GM19372 (cell line): ENCODE results near the gene RREB1.

Experiments used
- ATAC-seq: cut with Tn5 transposase; IDR thresholded peaks from one replicate; pipeline ENCODE4 v1.9.1; 2021; ENCODE audit warnings: mild to moderate bottlenecking, low read depth, moderate library complexity; ENCODE audit not compliant: unreplicated experiment

RREB1 gene

DNA sequence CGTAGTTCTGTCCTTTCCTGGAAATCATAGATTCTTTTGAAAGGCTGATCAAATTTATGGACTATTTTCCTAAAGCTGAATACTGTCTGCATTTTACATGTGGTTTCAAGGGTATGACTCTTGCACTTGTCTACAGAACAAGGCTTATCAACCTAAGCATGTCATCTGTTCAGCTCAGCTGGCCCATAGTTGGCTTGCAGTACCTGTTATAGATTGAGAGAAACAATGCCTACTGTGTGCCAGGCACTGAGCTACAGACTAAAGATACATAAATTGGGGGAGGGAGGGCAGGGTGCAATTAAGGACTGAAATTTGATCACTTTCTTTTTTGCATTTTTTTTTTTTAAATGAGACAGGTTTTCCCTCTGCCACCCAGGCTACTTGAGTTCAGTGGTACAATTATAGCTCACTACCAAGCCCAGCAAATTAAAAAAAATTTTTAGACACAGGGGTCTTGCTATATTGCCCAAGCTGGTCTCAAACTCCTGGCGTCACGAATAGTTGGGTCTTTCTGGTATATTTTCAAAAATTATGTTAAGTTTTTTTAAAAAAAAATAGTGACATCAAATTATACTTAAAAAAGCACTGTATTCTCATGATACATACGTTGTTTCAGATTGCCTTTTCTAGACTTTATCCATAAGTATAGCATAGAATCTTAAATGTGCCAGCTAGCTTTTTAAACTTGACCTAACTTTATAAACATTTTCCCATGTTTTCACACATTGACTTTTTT, 52.2 kb downstream of the RREB1 start:
- ATAC-seq: no peak

DNA sequence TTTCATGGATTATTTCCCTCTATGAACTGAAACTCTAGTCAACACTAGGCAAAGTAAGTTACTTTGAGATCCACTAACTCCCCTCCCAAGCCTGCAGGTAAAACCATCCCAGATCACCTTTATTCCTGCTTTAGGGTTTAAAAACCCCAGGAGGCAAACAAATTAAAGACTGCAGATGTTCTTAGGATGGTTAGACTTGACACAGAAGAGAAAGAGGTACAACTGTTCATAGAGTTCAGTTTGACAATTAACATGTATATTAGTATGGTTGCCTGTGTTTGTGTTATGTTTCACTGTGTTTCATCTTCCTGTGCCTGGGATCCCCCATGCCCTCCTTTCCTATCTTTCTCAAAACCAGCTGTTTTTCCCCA, 53.5 kb downstream of the RREB1 start:
- ATAC-seq: no peak

DNA sequence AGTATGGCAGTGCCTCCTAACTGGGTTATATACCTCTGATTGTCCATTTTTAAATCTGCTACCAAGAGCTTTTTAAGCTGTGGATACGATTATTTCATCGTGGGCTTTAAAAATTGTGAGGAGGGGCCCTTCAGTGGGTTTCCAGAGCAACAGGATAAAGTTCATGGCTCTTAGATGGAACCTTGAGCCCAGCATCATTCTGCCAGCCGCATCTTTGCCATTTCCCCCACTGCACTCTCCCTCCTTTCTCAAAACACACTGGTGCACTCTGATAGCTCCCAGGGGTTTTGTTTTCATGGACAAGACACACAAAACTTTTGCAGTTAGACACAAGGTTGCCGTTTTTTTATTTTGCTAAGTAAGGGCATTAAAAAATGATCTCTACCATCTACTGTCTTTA, 54.1 kb downstream of the RREB1 start:
- no peak for ATAC-seq

DNA sequence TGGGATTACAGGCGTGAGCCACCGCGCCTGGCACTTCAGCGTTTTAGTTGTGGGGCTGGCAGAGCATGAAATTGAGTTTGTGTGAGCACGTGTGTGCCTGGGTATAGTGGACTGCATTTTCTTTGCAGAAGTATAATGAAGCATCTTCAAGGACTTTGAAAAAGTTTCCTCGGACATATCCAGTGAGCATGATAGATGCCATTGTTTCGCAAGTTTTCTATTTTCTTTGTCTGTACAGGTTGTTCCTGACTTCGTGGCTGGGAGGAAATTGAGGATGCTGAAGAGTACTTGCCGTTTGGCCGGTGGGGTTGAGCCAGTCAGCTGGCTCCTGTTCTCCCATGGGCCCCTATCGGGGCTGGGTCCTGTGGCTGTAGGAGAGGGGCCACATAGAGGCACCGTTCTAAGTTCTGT, 55.9 kb downstream of the RREB1 start:
- ATAC-seq: no peak

DNA sequence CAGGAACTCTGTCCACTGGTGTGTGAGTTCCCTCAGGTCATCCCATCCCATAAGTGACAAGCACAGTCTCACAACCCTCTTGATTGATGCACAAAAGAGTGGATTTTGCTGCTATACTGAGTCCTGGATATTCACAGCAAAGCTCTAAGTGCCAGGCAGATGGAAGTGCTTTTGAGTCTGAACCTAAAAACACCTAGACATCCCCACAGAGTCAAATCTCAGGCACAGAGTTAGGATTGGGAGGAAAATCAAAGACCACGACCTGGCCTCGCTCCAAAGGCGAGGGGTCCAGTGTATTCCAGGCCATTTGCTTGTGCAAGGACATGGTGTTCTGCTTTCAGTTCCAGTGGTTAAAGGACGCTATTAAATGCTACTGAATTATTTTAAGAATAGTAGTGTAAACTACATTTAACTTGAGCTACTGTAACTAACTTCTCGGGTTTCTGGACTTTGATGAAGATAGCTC, 56.8 kb downstream of the RREB1 start:
- ATAC-seq: no peak

DNA sequence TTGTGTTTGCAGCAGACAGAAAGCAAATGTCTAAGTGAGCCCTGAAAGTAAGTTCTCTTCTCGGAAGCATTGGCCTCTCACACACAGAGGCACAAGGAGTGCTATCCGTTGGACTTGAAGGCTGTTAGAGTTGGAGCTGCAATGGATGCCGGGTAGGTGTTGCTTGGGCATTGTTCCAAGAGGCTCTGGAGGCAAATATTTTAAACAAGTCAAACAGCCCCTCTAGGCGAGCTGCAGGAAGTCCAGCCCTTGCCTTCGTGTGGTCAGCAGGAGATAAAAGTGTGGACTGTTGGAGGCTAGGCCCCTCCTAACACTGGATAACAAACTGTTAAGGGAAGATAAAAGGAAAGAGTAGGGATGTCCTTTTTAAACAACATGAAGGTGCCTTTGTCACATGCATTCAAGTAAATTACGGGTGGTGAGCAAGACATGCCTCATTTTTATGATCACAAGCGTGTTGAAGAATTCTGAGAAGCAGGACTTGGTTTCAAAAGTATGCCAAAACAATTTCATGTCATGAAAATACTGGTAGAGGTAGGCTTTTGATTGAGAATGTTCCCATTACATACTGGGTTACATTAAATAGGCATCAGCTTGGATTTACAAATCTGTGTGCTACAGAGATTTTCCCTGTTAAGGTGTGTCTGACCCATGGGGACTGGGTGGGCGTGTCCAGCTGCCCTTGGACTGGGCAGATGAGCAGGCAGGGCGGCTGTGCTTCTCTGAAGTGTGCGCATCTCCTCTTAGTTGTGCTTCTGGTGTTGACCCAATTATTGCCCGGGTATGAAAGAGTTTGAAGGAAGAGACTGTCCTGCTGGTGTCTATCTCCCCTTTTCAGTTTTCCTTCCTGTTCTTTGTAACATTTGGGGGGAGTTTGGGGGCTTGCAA, 57.5 kb downstream of the RREB1 start:
- ATAC-seq: no peak

DNA sequence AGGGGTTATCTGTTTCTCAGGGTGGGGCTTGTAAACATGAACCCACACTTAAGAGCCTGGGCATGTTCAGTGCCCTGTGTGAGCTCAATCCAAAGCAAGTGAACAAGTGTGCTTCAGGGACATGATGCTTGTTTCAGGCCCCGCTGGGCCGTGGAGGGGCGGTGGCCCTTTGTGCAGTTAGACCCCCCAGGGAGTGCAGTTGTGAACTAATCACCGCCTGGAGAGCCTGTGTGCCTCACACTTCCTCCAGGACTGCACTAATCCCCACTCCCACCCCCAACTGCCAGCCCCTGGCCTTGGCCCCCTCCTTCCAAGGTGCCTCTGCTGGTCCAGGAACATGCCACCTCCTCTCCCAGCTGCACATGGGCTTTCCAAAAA, 58.1 kb downstream of the RREB1 start:
- no peak for ATAC-seq

DNA sequence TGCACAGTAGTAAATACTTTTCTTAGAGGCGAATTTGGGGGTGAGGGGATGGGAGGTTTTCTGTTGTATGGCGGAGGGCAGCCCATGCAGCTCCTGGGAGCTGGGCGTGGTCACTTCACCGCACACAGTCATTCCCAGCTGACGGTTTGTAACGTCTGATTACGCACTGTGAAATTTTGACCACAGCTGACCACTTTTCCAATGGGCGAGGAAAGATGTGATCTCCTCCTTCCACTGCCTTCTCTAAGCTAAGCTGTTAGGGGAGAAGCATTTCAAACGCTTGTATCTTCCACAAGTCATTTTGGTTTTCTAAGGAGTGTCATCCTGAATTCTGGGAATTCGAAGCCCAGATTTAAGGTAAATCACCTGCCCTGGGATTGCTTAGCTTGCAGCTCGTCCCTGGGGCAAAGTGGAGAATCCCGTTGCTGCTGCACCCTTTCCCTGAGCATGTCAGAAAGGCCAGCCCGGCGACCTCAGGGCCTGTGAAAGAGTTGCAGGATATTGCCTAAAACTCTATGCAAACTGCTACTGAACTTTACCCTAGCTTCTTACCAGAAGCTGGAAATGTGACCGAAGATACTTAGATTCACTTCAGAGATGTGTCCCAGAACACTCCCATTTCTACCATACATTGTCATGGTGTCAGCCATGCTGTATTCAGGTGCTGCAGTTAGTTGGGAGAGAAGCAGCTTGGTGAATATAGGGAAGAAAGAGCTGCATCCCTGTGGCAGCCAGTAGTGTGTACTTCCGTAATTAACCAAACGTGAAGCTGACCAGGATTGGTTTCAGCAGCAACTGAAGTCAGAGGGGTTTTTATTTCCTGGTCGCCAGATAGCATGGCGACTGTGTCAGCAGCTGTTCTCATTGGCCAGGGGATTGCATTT, 58.9 kb downstream of the RREB1 start:
- ATAC-seq: no peak

DNA sequence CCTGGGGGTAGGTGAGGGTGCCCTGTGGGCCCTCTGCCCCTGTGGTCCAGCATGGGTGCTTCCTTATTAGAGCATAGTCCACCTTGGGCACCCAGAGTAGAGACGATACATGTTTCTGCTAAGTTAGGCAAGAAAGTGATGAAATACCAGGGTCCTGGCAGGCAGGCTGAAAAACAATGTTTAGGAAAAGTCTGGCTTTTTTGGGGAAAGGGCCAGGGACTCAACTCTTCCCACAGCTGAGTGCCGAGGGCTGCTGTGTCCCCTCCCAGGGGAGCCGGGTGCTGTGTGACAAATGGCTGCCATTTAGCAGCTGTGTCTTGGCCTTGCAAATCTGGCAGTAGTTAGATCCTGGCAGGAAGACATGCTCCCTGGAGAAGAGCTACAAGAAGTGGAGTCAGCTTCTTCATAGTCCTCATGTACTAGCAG, 61.5 kb downstream of the RREB1 start:
- ATAC-seq: no peak

DNA sequence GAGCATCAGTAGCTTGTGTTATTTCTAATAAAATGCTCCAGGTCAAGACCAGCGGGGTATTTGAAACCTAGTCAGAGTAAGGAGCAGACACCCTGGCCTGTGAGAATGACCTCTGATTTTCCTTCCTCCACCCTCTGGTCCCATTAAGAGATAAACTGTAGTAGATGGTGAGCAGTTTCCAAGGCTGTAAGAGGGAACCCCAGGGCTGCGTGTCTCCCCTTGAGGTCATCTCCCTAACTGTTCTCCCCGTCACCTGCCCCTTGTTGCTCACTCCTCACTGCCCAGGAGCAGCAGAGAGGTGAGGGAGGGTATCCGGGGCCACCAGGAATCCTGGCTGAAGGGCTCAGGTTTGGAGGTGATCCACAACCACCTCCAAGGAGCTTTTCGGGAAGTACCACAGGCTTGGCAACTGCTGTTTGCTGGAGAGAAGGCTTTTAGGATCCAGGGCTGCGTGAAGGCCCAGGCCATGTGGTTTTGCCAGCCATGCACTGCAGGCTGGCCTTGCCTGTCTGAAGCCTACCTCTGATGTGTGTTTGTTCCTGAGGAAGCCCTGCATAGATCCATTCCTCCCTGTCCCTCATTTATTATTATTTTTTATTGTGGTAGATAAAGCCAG, 62.5 kb downstream of the RREB1 start:
- no peak for ATAC-seq

DNA sequence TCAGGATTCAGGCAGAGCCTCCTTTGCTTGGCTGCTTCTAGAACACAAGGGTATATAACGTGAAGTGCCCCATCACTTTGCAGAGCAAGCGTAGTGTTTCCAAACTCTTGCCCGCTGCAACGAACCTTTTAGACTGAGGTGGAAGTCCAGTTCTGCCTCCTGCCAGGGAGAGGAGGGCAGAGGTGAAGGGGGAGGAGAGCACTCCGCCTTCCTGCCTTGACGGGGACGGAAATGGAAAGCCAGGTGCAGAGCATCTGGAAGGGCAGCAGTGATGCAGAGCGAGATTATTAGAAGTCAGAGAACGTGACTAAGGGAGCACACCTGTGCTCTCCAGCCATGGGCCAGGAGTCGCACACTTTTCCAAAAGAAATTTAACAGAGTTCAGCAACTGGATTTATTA, 63.4 kb downstream of the RREB1 start:
- no peak for ATAC-seq

DNA sequence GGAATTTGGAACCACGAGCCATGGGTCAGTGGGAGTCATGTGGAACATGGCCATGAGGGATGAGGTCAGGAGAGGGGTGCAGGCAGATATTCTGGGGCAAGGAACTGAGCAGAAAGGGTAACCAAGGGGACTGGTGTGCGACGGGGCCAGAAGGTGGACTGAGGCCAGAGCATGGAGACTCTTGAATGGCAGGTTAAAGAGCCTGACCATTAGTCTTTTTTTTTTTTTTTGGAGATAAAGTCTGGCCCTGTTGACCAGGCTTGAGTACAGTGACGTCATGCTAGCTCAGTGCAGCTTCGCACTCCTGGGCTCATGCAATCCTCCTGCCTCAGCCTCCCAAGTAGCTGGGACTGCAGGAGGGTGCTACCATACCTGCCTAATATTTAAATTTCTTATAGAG, 64.0 kb downstream of the RREB1 start:
- ATAC-seq: no peak

DNA sequence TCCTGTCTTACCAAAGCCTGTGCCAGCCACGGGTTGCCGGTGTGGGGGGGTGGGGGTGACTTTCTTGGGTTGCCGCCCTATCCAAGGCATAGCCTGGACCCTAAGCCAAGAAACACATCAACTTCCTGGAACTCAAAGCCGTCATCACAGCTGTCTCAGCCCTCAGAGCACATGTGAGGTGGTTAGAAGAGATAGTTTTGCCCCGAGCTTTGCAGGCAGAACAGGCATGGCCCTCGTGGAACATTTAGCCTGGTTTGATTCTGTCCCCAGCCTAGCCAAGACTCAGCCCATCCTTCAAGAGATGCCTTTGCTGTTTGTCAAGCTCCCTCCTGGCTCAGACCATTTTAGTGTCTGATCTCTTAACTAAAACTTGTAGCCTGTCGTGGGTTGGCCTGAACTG, 64.9 kb downstream of the RREB1 start:
- ATAC-seq: no peak

DNA sequence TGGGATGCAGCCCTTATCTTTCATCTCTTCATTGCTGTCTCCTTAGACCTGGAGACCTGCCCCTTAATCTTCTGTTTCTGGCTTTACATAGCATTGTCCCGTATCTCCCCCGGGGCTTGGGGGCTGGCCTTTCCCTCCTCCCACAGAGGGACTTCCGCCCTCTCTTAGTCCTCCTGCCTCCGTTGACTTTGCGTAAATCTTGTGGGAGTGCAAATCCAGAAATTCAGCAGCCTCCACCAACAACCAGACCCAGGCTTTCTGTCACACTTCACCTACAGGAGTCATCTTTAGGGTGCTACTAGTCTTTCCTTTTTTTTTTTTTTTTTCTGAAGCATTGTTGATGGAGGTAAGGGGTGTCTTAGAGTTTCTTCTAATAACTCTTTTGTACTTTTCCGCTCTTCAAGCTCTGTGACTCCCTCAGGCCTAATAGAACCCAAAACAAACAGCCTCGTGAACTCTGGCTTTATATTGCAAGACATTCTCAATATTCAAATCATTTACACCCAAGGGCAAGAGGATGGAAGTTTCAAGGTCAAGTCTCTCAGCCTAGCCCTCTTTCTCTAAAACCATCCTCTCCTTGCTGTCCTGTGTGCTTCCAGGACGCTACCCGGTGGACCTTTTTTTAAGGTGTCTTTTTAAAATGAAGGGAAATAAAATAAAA, 66.2 kb downstream of the RREB1 start:
- no peak for ATAC-seq

DNA sequence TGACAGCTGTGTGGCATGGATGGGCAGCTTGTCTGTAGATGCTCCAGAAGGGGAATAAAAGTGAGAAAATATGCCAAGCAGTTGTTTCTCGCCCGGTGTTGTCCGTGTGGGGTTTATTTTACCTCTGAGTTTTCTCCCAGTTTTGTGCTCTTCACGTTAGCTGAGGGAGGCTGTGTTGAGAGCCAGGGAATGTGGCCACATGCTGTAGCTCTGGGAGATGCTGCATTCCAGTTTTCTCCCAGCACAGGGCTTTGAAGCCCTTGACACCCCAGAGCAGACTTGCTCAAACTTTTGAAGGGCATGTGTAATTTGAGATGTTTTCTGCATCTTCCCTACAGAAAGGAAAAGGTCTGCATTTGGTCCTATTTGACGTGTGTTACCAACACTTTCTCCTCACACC, 67.7 kb downstream of the RREB1 start:
- no peak for ATAC-seq

DNA sequence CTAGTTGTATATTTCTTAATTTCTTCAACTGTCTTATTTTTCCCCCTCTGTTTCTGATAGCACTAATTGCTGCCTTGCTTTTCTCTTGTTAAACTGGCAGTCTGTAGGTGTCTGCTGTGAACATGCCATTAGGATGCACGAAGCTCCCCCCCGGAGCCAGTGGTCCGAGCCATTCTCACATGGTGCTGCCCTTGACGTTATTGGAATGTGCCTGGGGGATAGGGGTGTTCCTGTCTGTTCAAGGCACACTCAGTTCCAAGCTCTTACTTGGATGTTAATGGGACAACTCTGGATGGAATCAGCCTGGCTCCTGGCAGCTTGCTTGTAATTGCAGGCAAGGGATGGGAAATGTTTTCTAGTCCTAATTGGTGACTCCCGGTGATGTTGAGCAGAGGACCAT, 68.4 kb downstream of the RREB1 start:
- ATAC-seq: no peak

DNA sequence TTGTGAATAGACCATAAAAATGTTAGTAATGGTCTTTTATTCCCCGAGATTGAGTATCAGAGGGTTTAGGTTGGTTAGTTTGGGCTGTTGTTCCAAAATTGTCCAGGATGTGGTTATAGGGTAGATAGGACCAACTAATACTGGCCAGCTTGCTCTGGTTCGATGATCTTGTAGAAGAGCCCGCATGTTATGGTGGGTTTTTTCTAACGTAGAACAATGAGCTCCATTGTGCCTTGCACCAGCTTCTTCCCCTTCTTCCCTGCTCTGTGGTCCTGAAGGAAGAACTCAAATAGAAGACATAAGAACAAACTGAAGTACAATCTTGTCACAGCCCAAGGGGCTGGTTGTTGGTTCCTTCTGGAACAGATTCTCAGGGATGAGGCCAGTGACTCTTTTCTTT, 70.5 kb downstream of the RREB1 start:
- no peak for ATAC-seq

DNA sequence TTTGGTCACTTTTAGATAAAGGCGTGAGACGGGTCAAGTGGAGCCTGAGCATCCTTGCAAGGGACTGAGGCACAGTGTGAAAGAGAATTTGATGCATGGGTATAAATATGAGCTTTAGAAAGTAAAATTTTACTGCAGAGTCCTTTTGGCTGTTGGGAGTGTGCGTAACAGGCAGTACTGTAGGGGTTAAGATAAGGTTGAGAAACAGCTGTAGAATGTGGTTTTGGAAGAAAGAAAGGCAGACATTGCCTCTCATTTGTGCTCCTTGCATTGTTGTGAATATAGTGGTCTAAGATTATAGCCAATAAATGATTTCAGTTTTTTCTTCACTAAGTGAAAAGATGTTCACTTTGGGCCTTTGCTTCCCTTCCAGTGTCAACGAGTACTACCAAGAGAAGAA, 73.0 kb downstream of the RREB1 start:
- ATAC-seq: no peak

DNA sequence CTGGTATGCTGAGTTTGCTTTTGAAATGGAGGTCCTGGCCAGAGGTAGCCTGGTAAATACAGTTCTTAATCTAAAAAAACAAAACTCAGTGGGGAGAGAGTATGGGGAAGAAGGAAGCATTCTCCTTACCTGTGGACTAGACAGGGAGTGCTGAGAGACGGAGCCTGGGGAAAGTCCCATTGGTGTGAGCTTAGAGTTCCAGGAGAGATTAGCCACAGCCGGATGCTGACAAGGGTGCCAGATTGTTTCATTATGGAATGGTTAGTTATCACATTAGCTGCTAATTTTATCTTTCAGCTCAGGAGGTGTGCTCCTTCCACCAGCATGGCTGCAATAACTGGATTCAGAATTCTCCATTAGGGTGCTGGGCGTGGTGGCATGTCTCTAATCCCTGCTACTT, 75.9 kb downstream of the RREB1 start:
- ATAC-seq: no peak

DNA sequence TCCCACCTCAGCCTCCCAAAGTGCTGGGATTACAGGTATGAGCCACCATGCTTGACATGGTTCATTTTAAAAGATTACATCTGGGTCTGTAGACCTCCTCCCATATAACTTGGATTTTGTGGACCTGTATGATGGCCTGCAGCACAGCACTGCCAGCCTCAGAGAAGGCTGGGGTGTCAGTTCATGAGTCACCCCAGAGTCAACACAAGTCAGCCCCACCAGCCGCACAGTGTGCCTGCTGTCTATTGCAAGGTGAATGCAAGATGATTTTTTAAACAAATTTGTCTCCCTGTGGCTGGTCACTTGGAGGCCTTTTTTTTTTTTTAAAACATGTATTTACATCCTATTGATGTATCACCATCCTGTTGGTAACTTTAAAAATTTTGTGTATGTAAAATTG, 76.7 kb downstream of the RREB1 start:
- ATAC-seq: no peak
